ENCODE measurements around the gene PTPN18.

GRCh38 chr2:130377491-130377890, 21.6 kb downstream of the PTPN18 start:
- TF ChIP-seq CTCF (IDR thresholded peaks at IDR 0.05; ENCODE audit: insufficient read depth, low read length): no peak
- TF ChIP-seq POLR2AphosphoS5 (IDR thresholded peaks at IDR 0.05; ENCODE audit: low read depth): no peak
- no peak for TF ChIP-seq GABPA (IDR thresholded peaks at IDR 0.05; ENCODE audit: low read depth)
- TF ChIP-seq REST (IDR thresholded peaks at IDR 0.05; ENCODE audit: insufficient replicate concordance, low read depth): no peak
- TF ChIP-seq SPI1 (IDR thresholded peaks at IDR 0.05; ENCODE audit: borderline replicate concordance, low read depth): no peak
